Measurements from ENCODE around the gene TIAM1.

TIAM1 gene

GRCh38 chr21:31332525-31332924, 11.5 kb downstream of the TIAM1 start:
- DNase-seq (ENCODE audit: low spot score): no peak

- no peak for DNase-seq (ENCODE audit: low spot score)
Observed at GRCh38 chr21:31331231-31331630, 12.8 kb downstream of the TIAM1 start.

- DNase-seq (ENCODE audit: low spot score): no peak
Observed at GRCh38 chr21:31330144-31330483, 13.9 kb downstream of the TIAM1 start.

- no peak for DNase-seq (ENCODE audit: low spot score)
Observed at GRCh38 chr21:31329456-31330143, 14.5 kb downstream of the TIAM1 start.

GRCh38 chr21:31326522-31327242, 17.4 kb downstream of the TIAM1 start:
- no peak for DNase-seq (ENCODE audit: low spot score)

GRCh38 chr21:31318971-31319370, 25.1 kb downstream of the TIAM1 start:
- no peak for DNase-seq (ENCODE audit: low spot score)

- no peak for DNase-seq (ENCODE audit: low spot score)
Observed at GRCh38 chr21:31317688-31318087, 26.4 kb downstream of the TIAM1 start.

- no peak for DNase-seq (ENCODE audit: low spot score)
Observed at GRCh38 chr21:31316488-31317169, 27.4 kb downstream of the TIAM1 start.

GRCh38 chr21:31316072-31316471, 28.0 kb downstream of the TIAM1 start:
- no peak for DNase-seq (ENCODE audit: low spot score)

- DNase-seq (ENCODE audit: low spot score): no peak
Observed at GRCh38 chr21:31310750-31311149, 33.3 kb downstream of the TIAM1 start.

GRCh38 chr21:31308584-31308983, 35.5 kb downstream of the TIAM1 start:
- DNase-seq (ENCODE audit: low spot score): no peak

- no peak for DNase-seq (ENCODE audit: low spot score)
Observed at GRCh38 chr21:31305888-31306287, 38.2 kb downstream of the TIAM1 start.

- no peak for DNase-seq (ENCODE audit: low spot score)
Observed at GRCh38 chr21:31299291-31300147, 44.5 kb downstream of the TIAM1 start.

GRCh38 chr21:31298618-31299269, 45.3 kb downstream of the TIAM1 start:
- DNase-seq (ENCODE audit: low spot score): no peak

GRCh38 chr21:31297806-31298205, 46.3 kb downstream of the TIAM1 start:
- no peak for DNase-seq (ENCODE audit: low spot score)

- no peak for DNase-seq (ENCODE audit: low spot score)
Observed at GRCh38 chr21:31295676-31296075, 48.4 kb downstream of the TIAM1 start.

GRCh38 chr21:31294691-31295090, 49.4 kb downstream of the TIAM1 start:
- DNase-seq (ENCODE audit: low spot score): no peak

- no peak for DNase-seq (ENCODE audit: low spot score)
Observed at GRCh38 chr21:31293986-31294385, 50.1 kb downstream of the TIAM1 start.

GRCh38 chr21:31290765-31291164, 53.3 kb downstream of the TIAM1 start:
- no peak for DNase-seq (ENCODE audit: low spot score)

- no peak for DNase-seq (ENCODE audit: low spot score)
Observed at GRCh38 chr21:31289702-31290101, 54.4 kb downstream of the TIAM1 start.

- DNase-seq (ENCODE audit: low spot score): no peak
Observed at GRCh38 chr21:31288191-31288590, 55.9 kb downstream of the TIAM1 start.

GRCh38 chr21:31287201-31287600, 56.9 kb downstream of the TIAM1 start:
- no peak for DNase-seq (ENCODE audit: low spot score)
